ENCODE data around the gene KRT27. TPM values are rescaled to one million over a fixed set of nuclear protein-coding genes. Genes with fewer than 3 reads are reported as not detected.

The KRT27 gene
- total RNA-seq, 2 experiments from 2014 or later, result not detected

Other genes starting within 250 kb of the KRT27 start
- gene CCR7, start 217.1 kb downstream of the KRT27 start, total RNA-seq, result 100 to 1,000 TPM; 325 to 389 TPM
- 100 to 1,000 TPM in 1 of 2 experiments, 10 to 100 TPM in 1; 99.7 to 122 TPM for gene SMARCE1, start 134.7 kb downstream of the KRT27 start, total RNA-seq
- not detected for gene KRT222, start 117.4 kb downstream of the KRT27 start, total RNA-seq
- not detected for gene KRT24, start 78.8 kb downstream of the KRT27 start, total RNA-seq
- gene KRT25, start 27.2 kb downstream of the KRT27 start, total RNA-seq, result not detected
- gene KRT26, start 10.3 kb downstream of the KRT27 start, total RNA-seq, result not detected
- not detected for gene KRT28, start 17.4 kb upstream of the KRT27 start, total RNA-seq
- 10 to 100 TPM; 20.2 to 35.9 TPM for gene KRT10, start 40.1 kb upstream of the KRT27 start, total RNA-seq
- not detected for gene KRT12, start 84.7 kb upstream of the KRT27 start, total RNA-seq
- not detected for gene KRT20, start 102.7 kb upstream of the KRT27 start, total RNA-seq
- gene KRT23, start 155.1 kb upstream of the KRT27 start, total RNA-seq, result not detected
- not detected for gene KRT39, start 184.4 kb upstream of the KRT27 start, total RNA-seq
- not detected for gene KRT40, start 201.8 kb upstream of the KRT27 start, total RNA-seq
- gene KRTAP3-3, start 211.6 kb upstream of the KRT27 start, total RNA-seq, result not detected
- not detected for gene KRTAP3-2, start 217.4 kb upstream of the KRT27 start, total RNA-seq
- not detected for gene KRTAP3-1, start 226.6 kb upstream of the KRT27 start, total RNA-seq
- not detected for gene KRTAP1-5, start 244.7 kb upstream of the KRT27 start, total RNA-seq
- gene KRTAP1-4, start 247.6 kb upstream of the KRT27 start, total RNA-seq, result not detected

Data from activated CD4-positive, alpha-beta T cell treated with anti-CD3 and anti-CD28 coated beads for 36 hours (primary cell).